Measurements from ENCODE around the gene CYB5R4.
A peak's percentile ranks its signal among the peaks of the same experiment; 100 is the strongest.

Gene CYB5R4, protein sequence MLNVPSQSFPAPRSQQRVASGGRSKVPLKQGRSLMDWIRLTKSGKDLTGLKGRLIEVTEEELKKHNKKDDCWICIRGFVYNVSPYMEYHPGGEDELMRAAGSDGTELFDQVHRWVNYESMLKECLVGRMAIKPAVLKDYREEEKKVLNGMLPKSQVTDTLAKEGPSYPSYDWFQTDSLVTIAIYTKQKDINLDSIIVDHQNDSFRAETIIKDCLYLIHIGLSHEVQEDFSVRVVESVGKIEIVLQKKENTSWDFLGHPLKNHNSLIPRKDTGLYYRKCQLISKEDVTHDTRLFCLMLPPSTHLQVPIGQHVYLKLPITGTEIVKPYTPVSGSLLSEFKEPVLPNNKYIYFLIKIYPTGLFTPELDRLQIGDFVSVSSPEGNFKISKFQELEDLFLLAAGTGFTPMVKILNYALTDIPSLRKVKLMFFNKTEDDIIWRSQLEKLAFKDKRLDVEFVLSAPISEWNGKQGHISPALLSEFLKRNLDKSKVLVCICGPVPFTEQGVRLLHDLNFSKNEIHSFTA

DNA sequence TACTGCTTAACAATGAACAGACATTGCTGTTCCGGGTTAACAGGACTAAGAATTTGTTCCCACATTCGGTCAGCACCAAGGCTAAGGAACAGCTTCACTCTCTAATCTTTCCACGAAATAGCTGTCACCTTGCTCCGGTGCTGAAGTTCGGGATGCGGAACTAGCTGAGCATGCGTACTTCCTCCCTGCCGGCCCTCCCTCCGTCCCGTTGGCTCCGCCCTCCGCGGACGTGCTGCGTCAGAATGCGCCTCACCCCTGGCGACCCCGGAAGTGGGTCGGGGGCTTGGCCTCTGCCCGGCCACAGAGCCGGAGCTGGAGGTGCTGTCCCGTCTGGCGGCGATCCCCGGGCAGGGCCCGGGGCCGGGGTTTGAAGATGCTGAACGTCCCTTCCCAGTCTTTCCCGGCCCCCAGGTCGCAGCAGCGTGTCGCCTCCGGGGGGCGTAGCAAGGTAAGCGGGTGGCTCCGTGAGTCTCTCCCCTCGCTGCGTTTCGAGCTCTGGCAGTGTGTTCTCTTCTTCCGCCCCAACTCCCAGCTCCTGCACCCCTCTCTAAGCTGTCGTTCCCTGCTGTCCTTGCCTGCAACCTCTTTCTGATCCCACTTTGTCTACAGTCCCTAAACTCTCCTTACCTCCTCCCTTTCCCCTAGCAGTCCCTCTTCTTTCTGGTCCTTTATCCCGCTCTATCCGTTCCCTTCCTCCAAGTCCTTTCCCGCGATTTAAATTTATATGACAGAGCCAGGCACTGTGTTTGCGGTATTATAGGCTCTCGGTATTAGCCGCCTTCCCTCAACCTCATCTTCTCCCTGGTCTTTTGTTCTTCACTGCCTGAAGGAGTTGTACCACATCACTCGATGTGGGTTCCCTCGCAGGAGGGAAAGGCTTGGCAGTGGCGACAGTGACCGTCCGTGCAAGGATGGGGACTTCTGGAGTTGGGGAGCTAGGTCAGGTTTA lies at the start of gene CYB5R4:
TSS of gene CYB5R4 (plus strand) at position 280 of the 949 bp plus-strand sequence. CDS start at position 374, 94 bp downstream.
- DNase-seq, result peak; percentile 59 to 96 (median 89)

DNA sequence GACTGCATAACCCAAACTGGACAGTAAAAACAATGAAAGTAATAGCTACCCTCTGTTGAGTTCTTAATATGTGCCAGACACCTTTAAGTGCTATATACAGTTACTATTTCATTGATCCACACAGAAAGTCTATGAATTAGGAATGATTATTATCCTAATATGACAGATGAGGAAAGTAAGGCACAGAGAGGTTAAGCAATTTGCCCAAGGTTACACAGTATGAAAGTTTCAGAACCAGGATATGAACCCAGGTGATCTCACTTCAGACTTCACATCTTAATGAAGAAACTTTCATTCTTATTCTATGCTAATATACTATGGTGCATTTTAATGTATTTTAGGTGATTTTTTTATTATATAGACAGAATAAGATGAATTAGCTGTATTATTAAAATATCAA lies 46.9 kb upstream of the CYB5R4 start:
- no peak for DNase-seq

DNA sequence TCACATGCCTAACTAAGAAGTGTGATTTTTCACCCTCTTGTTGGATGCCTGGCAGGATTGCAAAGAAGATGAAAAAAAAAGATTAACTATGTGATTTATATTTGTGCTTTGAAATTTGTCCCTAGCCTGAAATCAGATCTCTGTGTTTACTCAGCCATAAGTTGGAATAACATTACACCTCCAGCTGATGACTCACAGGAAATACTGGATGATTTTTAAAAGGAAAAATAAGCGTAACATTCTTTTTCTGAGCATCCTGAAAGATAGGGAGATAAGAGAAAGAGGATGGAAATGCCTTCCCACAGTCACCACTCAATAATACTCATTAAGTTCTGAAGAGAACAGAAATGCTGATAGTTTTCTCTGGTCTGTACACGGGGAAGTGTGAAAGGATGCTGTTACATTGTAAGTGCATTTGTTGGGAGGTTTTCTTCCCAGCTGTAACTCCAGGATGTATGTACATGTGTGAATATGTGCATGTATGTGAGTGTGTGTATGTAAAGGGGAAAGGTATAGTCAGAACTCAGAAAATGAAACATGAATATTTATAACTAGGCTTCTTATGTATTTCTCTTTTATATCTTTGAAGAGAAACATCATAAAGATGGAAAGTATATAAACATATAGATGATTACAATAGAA lies 43.7 kb upstream of the CYB5R4 start:
- no peak for DNase-seq

DNA sequence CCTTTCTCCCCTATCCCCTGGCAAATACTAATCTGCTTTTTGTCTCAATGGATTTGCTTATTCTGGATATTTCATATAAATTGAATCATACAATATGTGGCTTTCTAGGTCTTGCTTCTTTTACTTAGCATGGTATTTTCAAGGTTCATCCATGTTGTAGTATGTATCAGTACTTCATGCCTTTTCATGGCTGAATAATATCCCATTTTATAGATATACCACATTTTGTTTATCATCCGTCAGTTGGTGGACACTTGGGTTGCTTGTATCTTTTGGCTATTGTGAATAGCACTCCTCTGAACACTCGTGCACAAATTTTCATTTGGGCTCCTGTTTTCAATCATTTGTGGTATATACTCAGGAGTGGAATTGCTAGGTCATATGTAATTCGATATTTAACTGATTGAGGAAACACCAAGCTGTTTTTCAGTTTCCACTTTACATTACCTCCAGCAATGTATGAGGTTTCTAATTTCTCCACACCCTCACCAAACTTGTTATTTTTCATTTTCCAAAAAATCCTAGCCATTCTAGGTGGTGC lies 36.8 kb upstream of the CYB5R4 start:
- DNase-seq, result no peak

DNA sequence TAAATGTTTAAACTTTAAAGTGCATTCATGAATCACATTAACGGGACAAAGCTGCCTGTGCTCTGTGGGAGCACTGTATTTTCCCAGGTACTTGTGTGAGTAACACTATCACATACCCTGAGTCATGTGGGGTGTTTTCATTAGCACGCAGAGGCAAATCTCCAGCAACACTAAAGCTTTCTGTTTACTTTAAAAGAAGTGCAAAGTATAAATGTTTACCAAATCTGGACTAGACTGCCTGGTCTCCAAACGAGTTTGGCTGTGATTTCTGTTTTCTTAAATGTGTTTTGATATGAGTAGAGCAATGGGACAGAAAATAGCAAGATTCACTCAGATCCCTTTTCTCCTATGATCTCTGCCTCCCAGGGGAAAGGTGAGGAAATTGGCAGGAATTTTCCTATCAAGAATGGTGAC lies 35.1 kb upstream of the CYB5R4 start:
- DNase-seq, result no peak

DNA sequence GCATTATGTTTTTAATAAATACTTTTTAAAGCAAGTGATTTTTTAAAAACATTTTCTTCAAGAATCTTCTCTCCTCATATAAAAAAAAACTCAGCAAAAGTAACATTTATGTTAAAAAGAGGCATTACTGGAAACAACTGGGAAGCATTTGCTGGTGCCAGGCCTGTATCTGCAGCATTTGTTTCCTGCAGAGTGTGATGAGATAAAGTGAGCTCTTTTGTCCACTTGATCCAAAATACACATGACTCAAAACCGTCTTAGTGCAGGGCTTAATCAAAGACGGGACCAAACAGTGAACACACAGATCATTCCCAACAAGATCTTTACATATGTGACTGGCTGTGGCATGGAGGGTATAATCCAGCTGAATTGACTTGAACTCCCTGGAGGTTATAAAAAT lies 34.7 kb upstream of the CYB5R4 start:
- DNase-seq, result no peak

DNA sequence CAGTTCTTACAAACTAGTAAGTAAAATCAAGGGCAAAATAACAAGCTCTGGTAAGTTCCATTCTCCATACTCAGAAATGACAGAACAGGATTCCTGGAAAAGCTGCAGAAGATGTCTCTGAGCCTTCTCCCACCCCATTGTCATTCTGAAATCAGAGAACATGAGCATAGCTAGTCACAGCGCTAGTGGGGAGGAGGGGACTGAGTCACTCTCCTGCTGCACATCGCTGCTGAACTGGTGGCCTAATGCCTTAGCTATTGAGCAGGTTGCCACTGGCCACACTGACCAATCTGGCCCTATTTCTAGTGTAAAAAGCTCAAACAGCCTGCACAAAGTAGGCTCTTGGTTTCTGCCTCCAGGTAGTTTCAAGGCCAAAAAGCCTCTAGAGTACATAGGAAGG lies 32.4 kb upstream of the CYB5R4 start:
- DNase-seq, result no peak

DNA sequence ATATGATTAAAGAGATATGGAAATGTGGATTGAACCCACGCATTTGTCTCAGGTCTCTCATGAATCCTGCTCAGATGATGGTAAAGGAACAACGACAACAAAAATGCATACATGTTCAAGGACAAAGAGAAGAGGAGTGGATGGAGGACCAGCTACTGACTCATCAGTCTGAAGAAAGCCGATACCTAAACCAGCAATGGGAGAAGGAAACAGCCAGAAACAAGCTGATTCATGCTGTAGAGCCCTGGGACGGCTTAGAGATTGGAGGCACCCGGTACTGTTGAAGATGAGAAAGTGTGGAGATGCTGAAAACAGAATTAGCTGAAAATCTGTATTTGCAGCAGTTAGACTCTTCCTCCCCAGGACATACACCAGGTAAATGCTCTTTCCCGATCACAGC lies 20.8 kb upstream of the CYB5R4 start:
- DNase-seq, result no peak

DNA sequence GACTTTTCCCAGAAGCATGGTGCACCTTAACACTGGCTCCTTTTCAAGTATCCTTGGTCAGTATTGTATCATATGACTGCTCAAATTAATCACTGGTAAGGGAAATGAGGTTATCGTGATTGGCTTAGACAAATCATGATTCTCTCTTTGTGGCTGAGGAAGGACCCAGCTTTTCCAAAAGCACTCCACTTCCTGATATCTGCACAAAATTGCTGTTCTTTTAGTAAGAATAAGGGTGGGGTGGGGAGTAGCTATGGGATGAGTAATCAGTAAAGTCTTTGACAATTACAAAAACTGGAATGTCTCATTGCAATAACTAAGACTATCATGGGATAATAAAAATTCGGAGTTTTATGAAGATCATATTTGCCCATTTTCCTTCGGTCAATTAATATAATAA lies 15.3 kb upstream of the CYB5R4 start:
- no peak for DNase-seq

DNA sequence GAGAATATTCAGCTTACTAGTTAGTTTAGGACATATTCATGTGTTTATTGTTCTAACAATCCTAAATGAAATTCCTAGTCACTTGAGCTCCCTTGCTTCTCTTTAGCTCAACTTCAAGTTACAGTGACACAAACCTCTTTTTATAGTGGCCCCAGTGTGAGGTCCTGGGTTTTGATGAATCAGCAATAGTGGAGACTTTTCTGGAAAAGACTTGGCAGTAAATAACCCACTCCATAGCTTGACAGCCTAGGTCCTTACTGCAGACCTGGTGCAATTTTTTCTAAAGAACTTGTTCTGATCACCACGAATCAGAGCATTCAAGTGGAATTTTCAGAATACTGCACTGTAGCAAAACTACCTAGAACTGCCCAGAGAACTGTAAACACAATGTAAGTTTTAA lies 13.2 kb upstream of the CYB5R4 start:
- DNase-seq, result no peak

DNA sequence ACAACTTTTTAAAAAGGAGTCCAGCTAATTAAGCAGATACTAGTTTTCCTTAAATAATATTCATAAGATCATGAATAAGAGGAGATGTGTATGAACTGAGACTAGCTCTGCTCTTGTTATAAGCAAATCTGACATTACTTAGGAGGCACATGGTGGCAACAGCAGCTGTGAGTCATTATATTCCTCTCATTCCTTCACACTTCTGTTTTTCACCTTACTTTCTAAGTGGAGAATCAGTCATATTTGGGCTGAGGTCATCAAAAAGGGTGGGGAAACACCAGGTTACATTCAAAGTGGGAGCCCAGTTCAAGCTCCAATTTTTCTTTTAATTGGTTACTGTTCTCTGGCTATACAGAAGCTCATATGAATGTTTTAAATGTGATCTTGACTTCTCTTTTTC lies 12.3 kb upstream of the CYB5R4 start:
- DNase-seq, result no peak

DNA sequence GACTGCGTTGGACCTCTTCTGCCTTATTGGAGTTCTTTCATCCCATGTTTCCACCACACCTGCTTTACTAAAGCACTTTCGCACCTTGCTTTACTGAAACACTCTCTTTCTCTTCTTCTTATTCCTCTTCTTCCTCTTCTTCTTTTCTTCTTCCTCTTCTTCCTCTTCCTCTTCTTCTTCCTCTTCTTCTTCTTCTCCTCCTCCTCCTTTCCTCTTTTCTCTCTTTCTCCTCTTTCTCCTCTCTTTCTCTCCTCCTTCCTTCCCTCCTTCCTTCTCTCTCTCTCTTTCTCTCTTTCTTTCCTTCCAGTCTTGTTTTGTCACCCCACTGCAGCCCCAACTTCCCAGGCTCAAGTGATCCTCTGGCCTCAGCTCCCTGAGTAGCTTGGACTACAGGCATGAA lies 10.4 kb upstream of the CYB5R4 start:
- DNase-seq, result no peak

DNA sequence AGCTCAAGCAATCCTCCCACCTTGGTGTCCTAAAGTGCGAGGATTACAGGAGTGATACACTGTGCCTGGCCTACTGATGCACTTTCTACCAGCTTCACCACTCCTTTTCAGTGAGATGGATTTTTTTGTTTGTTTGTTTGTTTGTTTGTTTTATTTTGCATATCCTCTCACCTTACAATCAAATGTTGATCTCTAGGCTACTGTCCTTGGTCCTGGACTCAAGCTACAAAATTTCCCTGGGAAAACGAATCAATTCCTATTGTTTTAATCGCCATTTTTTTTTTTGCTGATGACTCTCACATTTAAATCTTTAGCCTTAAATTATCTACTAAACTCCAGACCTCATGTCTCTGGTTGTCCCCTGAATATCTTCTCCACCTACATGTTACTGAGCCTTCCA lies 9.9 kb upstream of the CYB5R4 start:
- no peak for DNase-seq

DNA sequence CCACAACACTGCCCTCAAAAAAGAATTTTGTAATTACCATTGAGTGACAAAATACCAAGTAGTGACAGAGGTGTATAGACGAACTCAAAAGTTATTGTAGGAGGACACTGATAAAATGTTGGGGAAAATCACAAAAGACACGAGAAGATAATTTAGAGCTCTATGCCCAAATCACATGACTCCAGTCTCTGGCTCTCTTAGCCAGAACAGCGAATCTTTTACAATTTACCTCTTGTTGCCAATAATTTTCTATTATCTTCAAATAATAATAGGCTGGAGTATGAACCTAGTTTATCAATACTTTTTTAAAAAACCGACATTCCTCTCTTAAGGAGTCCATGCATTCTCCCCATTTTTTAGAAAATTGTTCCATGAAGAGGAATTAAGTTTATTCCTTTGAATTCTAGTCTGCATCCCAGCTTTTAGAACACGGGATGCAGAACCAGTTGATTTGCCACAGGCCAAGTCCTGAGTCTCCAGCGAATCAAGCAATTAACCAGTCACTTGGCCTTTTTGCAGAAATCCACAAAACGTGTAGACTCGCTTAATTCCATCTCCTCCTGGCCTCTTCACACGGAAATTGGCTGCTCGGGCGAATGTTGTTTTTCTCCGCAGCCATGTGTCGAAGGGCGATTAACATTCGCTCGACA lies 6.8 kb upstream of the CYB5R4 start:
- DNase-seq, result peak in 1 of 51 donors; percentile 54

DNA sequence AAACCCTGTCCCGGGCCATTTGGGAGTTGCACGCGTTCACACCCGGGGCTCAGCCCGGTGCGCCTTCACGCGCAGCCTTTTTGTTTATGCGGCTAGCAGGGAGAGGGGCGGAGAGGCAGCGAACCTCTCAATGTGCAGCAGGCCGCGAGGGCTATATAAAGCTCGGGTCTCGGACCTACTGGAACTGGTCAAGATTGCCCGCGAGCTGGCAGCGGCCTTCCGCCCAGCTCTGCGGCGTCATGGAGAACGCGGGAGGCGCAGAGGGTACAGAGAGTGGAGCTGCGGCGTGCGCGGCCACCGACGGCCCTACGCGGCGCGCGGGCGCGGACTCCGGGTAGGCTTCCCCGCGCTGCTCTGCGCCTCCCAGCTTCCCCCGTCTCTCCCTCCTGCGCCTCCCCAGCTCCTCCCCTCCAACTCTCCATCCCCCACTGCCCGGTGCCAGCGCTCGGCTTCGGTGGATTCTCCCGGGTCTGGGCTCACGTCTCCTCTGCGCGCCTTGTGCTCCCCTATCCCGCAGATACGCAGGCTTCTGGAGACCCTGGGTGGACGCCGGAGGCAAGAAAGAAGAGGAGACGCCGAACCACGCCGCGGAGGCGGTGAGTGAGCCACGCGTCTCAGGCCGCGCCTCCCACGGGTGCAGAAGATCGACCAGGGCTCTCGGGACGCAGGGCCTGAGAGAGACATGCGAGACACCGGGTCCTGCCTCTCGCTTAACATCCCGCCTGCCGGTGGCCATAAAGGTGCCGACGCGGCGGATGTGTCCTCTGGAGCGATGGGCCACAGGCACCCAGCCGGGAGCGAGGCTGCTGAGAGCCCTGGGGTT lies 6.1 kb upstream of the CYB5R4 start, which contains the start of gene RIPPLY2:
TSS of gene RIPPLY2 (plus strand) at position 183 of the 823 bp plus-strand sequence. CDS start at position 240, 57 bp downstream.
- DNase-seq, result peak in 50 of 51 donors; percentile 7 to 92 (median 64)

DNA sequence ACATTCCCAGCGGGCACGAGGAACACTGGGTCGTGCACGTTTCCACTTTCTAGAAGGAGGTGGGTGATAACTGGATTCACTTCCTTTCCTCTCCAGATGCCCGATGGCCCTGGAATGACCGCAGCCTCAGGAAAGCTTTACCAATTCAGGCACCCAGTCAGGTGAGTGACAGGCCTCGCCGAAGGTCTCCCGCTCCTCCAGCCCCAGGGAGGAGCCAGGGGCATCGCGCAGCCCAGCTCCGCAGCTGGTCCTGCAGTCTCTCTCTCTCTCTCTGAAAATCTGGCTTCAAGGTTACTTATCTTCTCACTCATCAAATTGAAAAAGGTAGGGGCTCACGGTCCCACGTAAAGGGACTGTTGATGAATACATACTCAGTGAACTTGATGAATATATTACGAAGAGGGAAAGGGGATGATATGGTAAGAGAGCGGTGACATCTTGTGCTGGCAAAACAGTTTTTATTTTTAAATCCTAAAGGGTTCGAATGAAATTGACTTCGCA lies 5.4 kb upstream of the CYB5R4 start:
- peak in 22 of 51 donors; percentile 33 to 84 (median 58) for DNase-seq

DNA sequence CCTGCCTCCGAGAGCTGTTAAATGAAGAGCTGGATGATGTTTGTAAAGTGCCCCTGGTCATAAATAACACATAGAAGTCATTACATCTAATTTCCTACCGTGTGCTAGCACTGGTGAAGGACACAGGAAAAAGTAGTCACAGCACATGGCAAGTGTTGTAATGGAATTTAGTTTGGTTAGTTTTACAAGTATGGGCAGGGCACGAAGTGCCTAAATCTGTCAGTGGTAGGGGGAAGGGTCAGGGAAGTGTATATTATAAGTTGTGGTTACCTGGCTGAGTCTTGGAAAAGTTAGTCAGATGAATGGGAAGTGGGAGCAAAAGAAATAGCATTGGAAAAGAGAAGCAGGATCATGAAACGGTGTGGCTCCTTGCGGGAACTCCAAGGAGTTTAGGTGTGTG lies 4.7 kb upstream of the CYB5R4 start:
- no peak for DNase-seq

DNA sequence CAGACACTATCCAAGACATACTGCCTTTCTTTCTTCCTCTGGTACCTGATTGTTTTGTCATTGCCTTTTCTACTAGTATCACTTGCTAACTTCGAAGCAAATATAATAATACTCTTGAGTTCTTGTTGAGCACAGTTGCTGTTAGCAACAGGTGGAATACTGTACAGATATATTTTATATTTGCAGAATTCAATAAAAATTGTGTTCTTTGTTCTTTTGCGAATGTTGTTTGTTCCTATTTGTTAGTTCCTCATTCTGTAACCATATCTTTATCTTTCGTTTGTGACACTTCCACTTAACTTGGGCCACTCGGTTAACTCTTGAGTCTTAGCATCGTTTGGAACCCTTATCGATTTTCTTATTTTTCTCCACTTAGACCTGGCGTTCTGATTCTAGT lies 868 bp downstream of the CYB5R4 start:
- no peak for DNase-seq

DNA sequence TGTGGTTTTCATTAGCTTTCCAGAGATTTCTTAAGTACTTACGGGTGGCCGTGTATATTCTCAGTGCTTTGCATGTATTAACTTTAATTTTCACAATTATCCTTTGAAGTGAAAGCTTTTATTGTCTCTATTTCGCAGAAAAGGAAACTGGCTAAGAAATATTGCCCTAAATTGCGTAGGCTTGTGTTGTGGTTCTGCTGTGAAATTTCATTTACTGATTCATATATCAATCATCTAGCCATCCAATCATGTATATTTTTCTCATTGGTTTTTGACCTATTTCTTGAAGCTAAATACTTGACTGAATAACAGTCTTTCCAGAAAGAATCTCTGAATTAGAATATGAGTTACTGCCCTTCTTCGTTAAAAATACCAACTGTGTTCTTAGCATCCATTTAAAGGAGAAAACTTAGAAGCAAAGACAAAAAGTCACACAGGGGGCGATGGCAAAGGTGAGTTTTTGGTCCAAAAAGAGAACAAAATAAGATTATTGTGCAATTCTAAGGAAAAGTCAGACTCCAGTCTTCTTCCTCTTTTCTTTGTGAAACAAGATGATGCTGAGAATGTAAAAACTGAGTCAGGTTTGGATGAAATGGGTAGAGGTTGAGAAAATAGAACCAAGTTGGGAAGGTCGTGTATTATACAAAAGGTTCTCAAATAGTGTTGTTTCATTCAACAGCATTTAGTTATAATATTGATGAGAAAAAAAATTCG lies 1.4 kb downstream of the CYB5R4 start:
- no peak for DNase-seq
